Neural cell (in vitro differentiated cells): ENCODE measurements around the gene PIP4K2C.

ENCODE experiments used
- CTCF ChIP-seq: fragments of 450-650 bp; IDR thresholded peaks from 2 replicates; pipeline ENCODE4 v1.5.1; 2014; ENCODE audit warnings: antibody characterized with exemption, mild to moderate bottlenecking, moderate library complexity; ENCODE audit not compliant: poor library complexity, severe bottlenecking
- EP300 ChIP-seq: fragments of 450-650 bp; conservative IDR thresholded peaks from 2 replicates; pipeline ENCODE4 v1.6.1; 2014; ENCODE audit warnings: antibody characterized with exemption, mild to moderate bottlenecking, moderate library complexity; ENCODE audit not compliant: poor library complexity, severe bottlenecking
- POLR2AphosphoS5 ChIP-seq: IDR thresholded peaks from 2 replicates; pipeline ENCODE4 v1.6.1; 2012
- RAD21 ChIP-seq: fragments of 450-650 bp; conservative IDR thresholded peaks from 2 replicates; pipeline ENCODE4 v1.6.1; 2014; ENCODE audit warnings: antibody characterized with exemption, mild to moderate bottlenecking, moderate library complexity
- REST ChIP-seq: IDR thresholded peaks from 2 replicates; pipeline ENCODE4 v1.6.1; 2012; ENCODE audit warnings: borderline replicate concordance
- SMC3 ChIP-seq: fragments of 450-650 bp; conservative IDR thresholded peaks from 2 replicates; pipeline ENCODE4 v1.6.1; 2014; ENCODE audit warnings: antibody characterized with exemption, mild to moderate bottlenecking, moderate library complexity; ENCODE audit not compliant: poor library complexity

GRCh38 chr12:57552835-57553313, 38.1 kb upstream of the PIP4K2C start:
- TF ChIP-seq CTCF (no peak), POLR2AphosphoS5 (no peak), RAD21 (no peak), EP300 (no peak), SMC3 (no peak), REST (no peak)
